K562 (cell line): ENCODE data around the gene ZC3H13.

Source experiments
- ARHGAP35 ChIP-seq: fragments of 450-650 bp; IDR thresholded peaks from 2 replicates; pipeline ENCODE4 v1.6.1; 2018; ENCODE audit not compliant: partially characterized antibody
- GTF2F1 ChIP-seq: IDR thresholded peaks from 2 replicates; pipeline ENCODE4 v1.6.1; 2011; ENCODE audit warnings: low read depth, low read length, improper control_type of control experiment
- POLR2AphosphoS2 ChIP-seq: IDR thresholded peaks from 2 replicates; pipeline ENCODE4 v1.6.1; 2012; ENCODE audit warnings: low read length, improper control_type of control experiment
- SIN3A ChIP-seq, 2 experiments: fragments of 150-350 bp in 1 of 2; IDR thresholded peaks; 2 replicates each; pipeline ENCODE4 v1.6.1; 2011 to 2016; ENCODE audit warnings: borderline replicate concordance in 2 of 2, low read depth in 2 of 2, low read length in 2 of 2, mild to moderate bottlenecking in 2 of 2, moderate library complexity in 2 of 2; ENCODE audit not compliant: control insufficient read depth in 1 of 2
- SMC3 ChIP-seq: conservative IDR thresholded peaks from 2 replicates; pipeline ENCODE4 v1.6.1; 2011; ENCODE audit warnings: low read depth, low read length, improper control_type of control experiment; ENCODE audit not compliant: insufficient read depth
- ZFPM2 ChIP-seq: fragments of 250-450 bp; sonication (Bioruptor Pico); IDR thresholded peaks from 2 replicates; pipeline ENCODE4 v1.5.1; 2022; ENCODE audit warnings: mild to moderate bottlenecking
- ZNF124 ChIP-seq: sonication (generic); formaldehyde crosslinking; IDR thresholded peaks from 2 replicates; pipeline ENCODE4 v1.8.1; 2022; ENCODE audit warnings: missing genetic modification reagents
- TF ChIP-seq, protein P1 (sequence below): sonication (generic); formaldehyde crosslinking; IDR thresholded peaks from 2 replicates; pipeline ENCODE4 v1.8.1; 2022; ENCODE audit warnings: missing genetic modification reagents
- TF ChIP-seq, protein P2 (sequence below), 2 experiments: fragments of 450-650 bp; formaldehyde crosslinking in 1 of 2; IDR thresholded peaks; 2 replicates each; pipeline versions ENCODE4 v1.4.0 to v1.6.1; 2014 to 2020; ENCODE audit warnings: mild to moderate bottlenecking in 2 of 2, borderline replicate concordance in 1 of 2, low read depth in 1 of 2
- TF ChIP-seq, protein P3 (sequence below), 3 experiments: IDR thresholded peaks in 2 of 3; conservative IDR thresholded peaks in 1 of 3; 2 replicates each; pipeline ENCODE4 v1.5.1; 2011 to 2012; ENCODE audit warnings: low read length in 3 of 3, mild to moderate bottlenecking in 3 of 3, control low read depth in 2 of 3, improper control_type of control experiment in 1 of 3, inconsistent platforms in 1 of 3, low read depth in 1 of 3, mixed read lengths in 1 of 3, moderate library complexity in 1 of 3; ENCODE audit not compliant: insufficient read depth in 2 of 3
- TF ChIP-seq, protein P4 (sequence below): fragments of 450-650 bp; IDR thresholded peaks from 2 replicates; pipeline ENCODE4 v1.6.1; 2016; ENCODE audit warnings: borderline replicate concordance

DNA sequence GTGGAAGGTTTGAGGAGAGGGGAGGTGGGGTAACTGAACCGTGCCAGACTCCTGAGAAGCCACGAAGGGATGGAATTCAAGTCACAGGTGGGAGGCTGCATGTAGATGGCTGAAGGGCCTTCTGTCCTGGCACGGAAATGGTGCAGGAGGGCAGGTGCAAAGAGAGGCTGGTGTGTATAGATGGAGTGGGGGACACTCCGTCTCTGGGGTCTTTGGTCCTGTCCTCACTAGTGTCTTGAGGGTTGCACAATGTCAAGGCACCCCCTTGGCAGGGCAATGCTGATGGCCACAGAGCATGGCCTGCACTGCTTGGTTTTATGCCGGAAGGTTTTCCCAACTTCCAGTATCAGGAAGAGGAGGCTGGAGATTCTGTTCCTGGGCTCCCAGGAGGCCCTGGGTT, 118.3 kb downstream of the ZC3H13 start:
- TF ChIP-seq SMC3 (no peak), ARHGAP35 (no peak), ZNF124 (no peak), SIN3A (IDR thresholded peaks at IDR 0.05; ENCODE audit: borderline replicate concordance in 2 of 2, control insufficient read depth in 1 of 2, low read depth in 2 of 2, low read length in 2 of 2) (no peak), ZFPM2 (CRISPR knock-in tag) (no peak), GTF2F1 (no peak), POLR2AphosphoS2 (no peak)
- TF ChIP-seq, protein P1, sequence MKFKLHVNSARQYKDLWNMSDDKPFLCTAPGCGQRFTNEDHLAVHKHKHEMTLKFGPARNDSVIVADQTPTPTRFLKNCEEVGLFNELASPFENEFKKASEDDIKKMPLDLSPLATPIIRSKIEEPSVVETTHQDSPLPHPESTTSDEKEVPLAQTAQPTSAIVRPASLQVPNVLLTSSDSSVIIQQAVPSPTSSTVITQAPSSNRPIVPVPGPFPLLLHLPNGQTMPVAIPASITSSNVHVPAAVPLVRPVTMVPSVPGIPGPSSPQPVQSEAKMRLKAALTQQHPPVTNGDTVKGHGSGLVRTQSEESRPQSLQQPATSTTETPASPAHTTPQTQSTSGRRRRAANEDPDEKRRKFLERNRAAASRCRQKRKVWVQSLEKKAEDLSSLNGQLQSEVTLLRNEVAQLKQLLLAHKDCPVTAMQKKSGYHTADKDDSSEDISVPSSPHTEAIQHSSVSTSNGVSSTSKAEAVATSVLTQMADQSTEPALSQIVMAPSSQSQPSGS (CRISPR knock-in tag), result no peak
- TF ChIP-seq, protein P2, sequence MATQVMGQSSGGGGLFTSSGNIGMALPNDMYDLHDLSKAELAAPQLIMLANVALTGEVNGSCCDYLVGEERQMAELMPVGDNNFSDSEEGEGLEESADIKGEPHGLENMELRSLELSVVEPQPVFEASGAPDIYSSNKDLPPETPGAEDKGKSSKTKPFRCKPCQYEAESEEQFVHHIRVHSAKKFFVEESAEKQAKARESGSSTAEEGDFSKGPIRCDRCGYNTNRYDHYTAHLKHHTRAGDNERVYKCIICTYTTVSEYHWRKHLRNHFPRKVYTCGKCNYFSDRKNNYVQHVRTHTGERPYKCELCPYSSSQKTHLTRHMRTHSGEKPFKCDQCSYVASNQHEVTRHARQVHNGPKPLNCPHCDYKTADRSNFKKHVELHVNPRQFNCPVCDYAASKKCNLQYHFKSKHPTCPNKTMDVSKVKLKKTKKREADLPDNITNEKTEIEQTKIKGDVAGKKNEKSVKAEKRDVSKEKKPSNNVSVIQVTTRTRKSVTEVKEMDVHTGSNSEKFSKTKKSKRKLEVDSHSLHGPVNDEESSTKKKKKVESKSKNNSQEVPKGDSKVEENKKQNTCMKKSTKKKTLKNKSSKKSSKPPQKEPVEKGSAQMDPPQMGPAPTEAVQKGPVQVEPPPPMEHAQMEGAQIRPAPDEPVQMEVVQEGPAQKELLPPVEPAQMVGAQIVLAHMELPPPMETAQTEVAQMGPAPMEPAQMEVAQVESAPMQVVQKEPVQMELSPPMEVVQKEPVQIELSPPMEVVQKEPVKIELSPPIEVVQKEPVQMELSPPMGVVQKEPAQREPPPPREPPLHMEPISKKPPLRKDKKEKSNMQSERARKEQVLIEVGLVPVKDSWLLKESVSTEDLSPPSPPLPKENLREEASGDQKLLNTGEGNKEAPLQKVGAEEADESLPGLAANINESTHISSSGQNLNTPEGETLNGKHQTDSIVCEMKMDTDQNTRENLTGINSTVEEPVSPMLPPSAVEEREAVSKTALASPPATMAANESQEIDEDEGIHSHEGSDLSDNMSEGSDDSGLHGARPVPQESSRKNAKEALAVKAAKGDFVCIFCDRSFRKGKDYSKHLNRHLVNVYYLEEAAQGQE (IDR thresholded peaks at IDR 0.05; ENCODE audit: borderline replicate concordance), result no peak
- TF ChIP-seq, protein P2 (CRISPR knock-in tag; IDR thresholded peaks at IDR 0.05; ENCODE audit: low read depth), result no peak
- TF ChIP-seq, protein P3, sequence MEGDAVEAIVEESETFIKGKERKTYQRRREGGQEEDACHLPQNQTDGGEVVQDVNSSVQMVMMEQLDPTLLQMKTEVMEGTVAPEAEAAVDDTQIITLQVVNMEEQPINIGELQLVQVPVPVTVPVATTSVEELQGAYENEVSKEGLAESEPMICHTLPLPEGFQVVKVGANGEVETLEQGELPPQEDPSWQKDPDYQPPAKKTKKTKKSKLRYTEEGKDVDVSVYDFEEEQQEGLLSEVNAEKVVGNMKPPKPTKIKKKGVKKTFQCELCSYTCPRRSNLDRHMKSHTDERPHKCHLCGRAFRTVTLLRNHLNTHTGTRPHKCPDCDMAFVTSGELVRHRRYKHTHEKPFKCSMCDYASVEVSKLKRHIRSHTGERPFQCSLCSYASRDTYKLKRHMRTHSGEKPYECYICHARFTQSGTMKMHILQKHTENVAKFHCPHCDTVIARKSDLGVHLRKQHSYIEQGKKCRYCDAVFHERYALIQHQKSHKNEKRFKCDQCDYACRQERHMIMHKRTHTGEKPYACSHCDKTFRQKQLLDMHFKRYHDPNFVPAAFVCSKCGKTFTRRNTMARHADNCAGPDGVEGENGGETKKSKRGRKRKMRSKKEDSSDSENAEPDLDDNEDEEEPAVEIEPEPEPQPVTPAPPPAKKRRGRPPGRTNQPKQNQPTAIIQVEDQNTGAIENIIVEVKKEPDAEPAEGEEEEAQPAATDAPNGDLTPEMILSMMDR (IDR thresholded peaks at IDR 0.05 in 2 of 3, conservative IDR thresholded peaks at IDR 0.05 in 1 of 3; ENCODE audit: insufficient read depth in 2 of 3, low read depth in 1 of 3, low read length in 3 of 3), result no peak
- TF ChIP-seq, protein P4, sequence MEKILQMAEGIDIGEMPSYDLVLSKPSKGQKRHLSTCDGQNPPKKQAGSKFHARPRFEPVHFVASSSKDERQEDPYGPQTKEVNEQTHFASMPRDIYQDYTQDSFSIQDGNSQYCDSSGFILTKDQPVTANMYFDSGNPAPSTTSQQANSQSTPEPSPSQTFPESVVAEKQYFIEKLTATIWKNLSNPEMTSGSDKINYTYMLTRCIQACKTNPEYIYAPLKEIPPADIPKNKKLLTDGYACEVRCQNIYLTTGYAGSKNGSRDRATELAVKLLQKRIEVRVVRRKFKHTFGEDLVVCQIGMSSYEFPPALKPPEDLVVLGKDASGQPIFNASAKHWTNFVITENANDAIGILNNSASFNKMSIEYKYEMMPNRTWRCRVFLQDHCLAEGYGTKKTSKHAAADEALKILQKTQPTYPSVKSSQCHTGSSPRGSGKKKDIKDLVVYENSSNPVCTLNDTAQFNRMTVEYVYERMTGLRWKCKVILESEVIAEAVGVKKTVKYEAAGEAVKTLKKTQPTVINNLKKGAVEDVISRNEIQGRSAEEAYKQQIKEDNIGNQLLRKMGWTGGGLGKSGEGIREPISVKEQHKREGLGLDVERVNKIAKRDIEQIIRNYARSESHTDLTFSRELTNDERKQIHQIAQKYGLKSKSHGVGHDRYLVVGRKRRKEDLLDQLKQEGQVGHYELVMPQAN, result no peak
